ENCODE measurements around the gene RAB40C.

DNA sequence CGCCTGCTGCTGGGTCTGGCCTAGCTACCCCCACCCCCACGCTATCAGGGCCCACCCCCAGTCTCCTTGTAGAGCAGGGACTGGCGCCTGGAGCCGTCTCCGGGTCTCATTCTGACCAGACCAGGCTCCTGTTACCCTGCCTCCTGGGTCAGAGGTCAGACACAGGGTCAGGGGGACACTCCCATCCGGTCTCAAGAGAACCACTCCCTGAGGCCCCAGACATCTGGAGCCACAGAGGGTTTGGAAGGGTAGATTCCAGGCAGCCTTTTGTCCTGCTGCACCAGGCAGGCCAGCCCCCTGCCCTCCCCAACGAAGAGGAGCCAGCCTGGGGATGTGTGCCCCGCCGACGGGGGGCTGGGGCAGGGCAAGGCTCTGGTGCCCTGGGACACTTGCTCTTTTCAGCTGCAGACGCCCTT, 40.0 kb downstream of the RAB40C start:
- TF ChIP-seq EZH2 (IDR thresholded peaks at IDR 0.05; ENCODE audit: borderline replicate concordance): no peak
- TF ChIP-seq, protein P1, sequence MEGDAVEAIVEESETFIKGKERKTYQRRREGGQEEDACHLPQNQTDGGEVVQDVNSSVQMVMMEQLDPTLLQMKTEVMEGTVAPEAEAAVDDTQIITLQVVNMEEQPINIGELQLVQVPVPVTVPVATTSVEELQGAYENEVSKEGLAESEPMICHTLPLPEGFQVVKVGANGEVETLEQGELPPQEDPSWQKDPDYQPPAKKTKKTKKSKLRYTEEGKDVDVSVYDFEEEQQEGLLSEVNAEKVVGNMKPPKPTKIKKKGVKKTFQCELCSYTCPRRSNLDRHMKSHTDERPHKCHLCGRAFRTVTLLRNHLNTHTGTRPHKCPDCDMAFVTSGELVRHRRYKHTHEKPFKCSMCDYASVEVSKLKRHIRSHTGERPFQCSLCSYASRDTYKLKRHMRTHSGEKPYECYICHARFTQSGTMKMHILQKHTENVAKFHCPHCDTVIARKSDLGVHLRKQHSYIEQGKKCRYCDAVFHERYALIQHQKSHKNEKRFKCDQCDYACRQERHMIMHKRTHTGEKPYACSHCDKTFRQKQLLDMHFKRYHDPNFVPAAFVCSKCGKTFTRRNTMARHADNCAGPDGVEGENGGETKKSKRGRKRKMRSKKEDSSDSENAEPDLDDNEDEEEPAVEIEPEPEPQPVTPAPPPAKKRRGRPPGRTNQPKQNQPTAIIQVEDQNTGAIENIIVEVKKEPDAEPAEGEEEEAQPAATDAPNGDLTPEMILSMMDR (IDR thresholded peaks at IDR 0.05; ENCODE audit: poor library complexity): no peak
- no peak for TF ChIP-seq EZH2phosphoT487 (IDR thresholded peaks at IDR 0.05; ENCODE audit: low read depth, severe bottlenecking, unreplicated experiment)

Data from hepatocyte (in vitro differentiated cells).